ENCODE data around the gene CHEK2. TPM values are rescaled to one million over a fixed set of nuclear protein-coding genes. Genes with fewer than 3 reads are reported as not detected.
"Not testable (repeated sequence)": the region's sequence is repeated elsewhere in the genome, so short reads cannot be mapped to it uniquely, and the experiment has no call there.

CHEK2 gene
- total and polyA plus RNA-seq, 2 experiments from 2014 or later = 86.0 to 121 TPM

DNA sequence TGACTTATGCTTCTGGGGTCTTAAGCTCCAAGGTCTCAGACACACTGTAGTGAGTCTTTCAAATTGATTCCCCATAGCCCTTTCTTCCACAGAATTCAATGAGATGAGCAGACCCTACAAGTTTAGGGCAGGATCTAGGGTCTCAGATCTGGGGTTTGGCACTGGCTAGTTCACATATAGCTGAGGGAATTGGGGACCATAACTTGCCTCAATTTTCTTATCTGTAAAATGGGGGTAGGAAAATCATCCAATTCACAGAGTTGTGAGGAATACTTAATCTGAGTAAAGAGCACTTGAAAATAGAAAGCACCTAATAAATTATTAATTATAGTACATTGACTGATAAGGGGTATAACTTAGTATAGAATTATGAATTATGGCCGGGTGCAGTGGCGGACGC, 25.0 kb upstream of the CHEK2 start (continued):
- TF ChIP-seq, protein P1, sequence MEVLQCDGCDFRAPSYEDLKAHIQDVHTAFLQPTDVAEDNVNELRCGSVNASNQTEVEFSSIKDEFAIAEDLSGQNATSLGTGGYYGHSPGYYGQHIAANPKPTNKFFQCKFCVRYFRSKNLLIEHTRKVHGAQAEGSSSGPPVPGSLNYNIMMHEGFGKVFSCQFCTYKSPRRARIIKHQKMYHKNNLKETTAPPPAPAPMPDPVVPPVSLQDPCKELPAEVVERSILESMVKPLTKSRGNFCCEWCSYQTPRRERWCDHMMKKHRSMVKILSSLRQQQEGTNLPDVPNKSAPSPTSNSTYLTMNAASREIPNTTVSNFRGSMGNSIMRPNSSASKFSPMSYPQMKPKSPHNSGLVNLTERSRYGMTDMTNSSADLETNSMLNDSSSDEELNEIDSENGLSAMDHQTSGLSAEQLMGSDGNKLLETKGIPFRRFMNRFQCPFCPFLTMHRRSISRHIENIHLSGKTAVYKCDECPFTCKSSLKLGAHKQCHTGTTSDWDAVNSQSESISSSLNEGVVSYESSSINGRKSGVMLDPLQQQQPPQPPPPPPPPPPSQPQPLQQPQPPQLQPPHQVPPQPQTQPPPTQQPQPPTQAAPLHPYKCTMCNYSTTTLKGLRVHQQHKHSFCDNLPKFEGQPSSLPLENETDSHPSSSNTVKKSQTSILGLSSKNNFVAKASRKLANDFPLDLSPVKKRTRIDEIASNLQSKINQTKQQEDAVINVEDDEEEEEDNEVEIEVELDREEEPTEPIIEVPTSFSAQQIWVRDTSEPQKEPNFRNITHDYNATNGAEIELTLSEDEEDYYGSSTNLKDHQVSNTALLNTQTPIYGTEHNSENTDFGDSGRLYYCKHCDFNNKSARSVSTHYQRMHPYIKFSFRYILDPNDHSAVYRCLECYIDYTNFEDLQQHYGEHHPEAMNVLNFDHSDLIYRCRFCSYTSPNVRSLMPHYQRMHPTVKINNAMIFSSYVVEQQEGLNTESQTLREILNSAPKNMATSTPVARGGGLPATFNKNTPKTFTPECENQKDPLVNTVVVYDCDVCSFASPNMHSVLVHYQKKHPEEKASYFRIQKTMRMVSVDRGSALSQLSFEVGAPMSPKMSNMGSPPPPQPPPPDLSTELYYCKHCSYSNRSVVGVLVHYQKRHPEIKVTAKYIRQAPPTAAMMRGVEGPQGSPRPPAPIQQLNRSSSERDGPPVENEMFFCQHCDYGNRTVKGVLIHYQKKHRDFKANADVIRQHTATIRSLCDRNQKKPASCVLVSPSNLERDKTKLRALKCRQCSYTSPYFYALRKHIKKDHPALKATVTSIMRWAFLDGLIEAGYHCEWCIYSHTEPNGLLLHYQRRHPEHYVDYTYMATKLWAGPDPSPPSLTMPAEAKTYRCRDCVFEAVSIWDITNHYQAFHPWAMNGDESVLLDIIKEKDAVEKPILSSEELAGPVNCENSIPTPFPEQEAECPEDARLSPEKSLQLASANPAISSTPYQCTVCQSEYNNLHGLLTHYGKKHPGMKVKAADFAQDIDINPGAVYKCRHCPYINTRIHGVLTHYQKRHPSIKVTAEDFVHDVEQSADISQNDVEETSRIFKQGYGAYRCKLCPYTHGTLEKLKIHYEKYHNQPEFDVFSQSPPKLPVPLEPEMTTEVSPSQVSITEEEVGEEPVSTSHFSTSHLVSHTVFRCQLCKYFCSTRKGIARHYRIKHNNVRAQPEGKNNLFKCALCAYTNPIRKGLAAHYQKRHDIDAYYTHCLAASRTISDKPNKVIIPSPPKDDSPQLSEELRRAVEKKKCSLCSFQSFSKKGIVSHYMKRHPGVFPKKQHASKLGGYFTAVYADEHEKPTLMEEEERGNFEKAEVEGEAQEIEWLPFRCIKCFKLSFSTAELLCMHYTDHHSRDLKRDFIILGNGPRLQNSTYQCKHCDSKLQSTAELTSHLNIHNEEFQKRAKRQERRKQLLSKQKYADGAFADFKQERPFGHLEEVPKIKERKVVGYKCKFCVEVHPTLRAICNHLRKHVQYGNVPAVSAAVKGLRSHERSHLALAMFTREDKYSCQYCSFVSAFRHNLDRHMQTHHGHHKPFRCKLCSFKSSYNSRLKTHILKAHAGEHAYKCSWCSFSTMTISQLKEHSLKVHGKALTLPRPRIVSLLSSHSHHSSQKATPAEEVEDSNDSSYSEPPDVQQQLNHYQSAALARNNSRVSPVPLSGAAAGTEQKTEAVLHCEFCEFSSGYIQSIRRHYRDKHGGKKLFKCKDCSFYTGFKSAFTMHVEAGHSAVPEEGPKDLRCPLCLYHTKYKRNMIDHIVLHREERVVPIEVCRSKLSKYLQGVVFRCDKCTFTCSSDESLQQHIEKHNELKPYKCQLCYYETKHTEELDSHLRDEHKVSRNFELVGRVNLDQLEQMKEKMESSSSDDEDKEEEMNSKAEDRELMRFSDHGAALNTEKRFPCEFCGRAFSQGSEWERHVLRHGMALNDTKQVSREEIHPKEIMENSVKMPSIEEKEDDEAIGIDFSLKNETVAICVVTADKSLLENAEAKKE (CRISPR knock-in tag; IDR thresholded peaks at IDR 0.05) = no peak

DNA sequence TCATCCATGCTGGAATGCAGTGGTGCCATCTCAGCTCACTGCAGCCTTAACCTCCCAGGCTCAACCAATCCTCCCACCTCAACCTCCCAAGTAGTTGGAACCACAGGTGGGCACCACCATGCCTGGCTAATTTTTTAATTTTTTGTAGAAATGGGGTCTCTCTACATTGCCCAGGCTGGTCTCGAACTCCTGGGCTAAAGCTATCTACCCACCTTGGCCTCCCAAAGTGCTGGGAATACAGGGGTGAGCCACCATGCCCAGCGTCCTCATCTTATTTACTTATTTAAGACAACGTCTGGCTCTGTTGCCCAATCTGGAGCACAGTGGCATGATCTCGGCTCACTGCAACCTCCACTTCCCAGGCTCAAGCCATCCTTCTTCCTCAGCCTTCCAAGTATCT, 20.4 kb upstream of the CHEK2 start:
- not testable (repeated sequence) for ATAC-seq, H3K27ac Mint-ChIP-seq
- peaks cover 21% of the 10 kb centered on the region for H3K36me3 Mint-ChIP-seq (ENCODE audit: low read depth)

GRCh38 chr22:28761449-28761755, 19.8 kb upstream of the CHEK2 start:
- peak overlapping the region; percentile 48 for H3K27ac Mint-ChIP-seq
- peaks cover 25% of the 10 kb centered on the region for H3K36me3 Mint-ChIP-seq (ENCODE audit: low read depth)
- Histone ChIP-seq H3K4me2 (no peak overlapping the region), H4K20me1 (replicated peaks; ENCODE audit: insufficient read depth) (no peaks in the 10 kb centered on the region), H2AFZ (no peak overlapping the region), H3F3A (replicated peaks; ENCODE audit: low read depth) (peaks cover 8% of the 10 kb centered on the region; the same call in 1 of the 2 replicates), H3K27me3 (ENCODE audit: insufficient read depth) (no peaks in the 10 kb centered on the region), H3K79me2 (replicated peaks; ENCODE audit: insufficient read depth) (no peaks in the 10 kb centered on the region), H3K36me3 (ENCODE audit: insufficient read depth) (no peaks in the 10 kb centered on the region), H3K9me2 (ENCODE audit: insufficient read depth) (peaks cover 8% of the 10 kb centered on the region), H3K4me3 (no peak overlapping the region), H3K27ac (ENCODE audit: low read depth) (peak overlapping the region; percentile 82), H3K4me1 (ENCODE audit: insufficient read depth) (peaks cover 14% of the 10 kb centered on the region; the same call in 1 of the 2 replicates)
- peaks cover 22% of the 10 kb centered on the region for H3K4me1 Mint-ChIP-seq
- H3K4me3 Mint-ChIP-seq = peak overlapping the region; percentile 13; the same call in 1 of the 3 replicates
- peaks cover 23% of the 10 kb centered on the region for H3K9me3 Mint-ChIP-seq
- ATAC-seq (no peak; the same call in 2 of the 3 replicates), DNase-seq (ENCODE audit: low spot score) (peak; percentile 34)
- peaks cover 13% of the 10 kb centered on the region for H3K27me3 Mint-ChIP-seq (ENCODE audit: insufficient read depth, low read depth, poor library complexity)
- TF ChIP-seq ZNF114 (CRISPR knock-in tag; IDR thresholded peaks at IDR 0.05) = no peak
- TF ChIP-seq ZNF331 (CRISPR knock-in tag; IDR thresholded peaks at IDR 0.05; ENCODE audit: low read depth) = no peak
- no peak for TF ChIP-seq STAT1 (IDR thresholded peaks at IDR 0.05; ENCODE audit: unreplicated experiment)
- TF ChIP-seq POLR2AphosphoS5 (IDR thresholded peaks at IDR 0.05; ENCODE audit: low read depth) = no peak
- no peak for TF ChIP-seq REST (IDR thresholded peaks at IDR 0.05; ENCODE audit: unreplicated experiment)
- TF ChIP-seq JUNB (IDR thresholded peaks at IDR 0.05; ENCODE audit: unreplicated experiment) = no peak
- TF ChIP-seq EZH2phosphoT487 (IDR thresholded peaks at IDR 0.05; ENCODE audit: unreplicated experiment) = no peak
- TF ChIP-seq EZH2 (IDR thresholded peaks at IDR 0.05; ENCODE audit: low read depth, unreplicated experiment) = no peak
- TF ChIP-seq, protein P2, sequence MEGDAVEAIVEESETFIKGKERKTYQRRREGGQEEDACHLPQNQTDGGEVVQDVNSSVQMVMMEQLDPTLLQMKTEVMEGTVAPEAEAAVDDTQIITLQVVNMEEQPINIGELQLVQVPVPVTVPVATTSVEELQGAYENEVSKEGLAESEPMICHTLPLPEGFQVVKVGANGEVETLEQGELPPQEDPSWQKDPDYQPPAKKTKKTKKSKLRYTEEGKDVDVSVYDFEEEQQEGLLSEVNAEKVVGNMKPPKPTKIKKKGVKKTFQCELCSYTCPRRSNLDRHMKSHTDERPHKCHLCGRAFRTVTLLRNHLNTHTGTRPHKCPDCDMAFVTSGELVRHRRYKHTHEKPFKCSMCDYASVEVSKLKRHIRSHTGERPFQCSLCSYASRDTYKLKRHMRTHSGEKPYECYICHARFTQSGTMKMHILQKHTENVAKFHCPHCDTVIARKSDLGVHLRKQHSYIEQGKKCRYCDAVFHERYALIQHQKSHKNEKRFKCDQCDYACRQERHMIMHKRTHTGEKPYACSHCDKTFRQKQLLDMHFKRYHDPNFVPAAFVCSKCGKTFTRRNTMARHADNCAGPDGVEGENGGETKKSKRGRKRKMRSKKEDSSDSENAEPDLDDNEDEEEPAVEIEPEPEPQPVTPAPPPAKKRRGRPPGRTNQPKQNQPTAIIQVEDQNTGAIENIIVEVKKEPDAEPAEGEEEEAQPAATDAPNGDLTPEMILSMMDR (conservative IDR thresholded peaks at IDR 0.05; ENCODE audit: low read depth in 2 of 2) = no peak

More for the DNA sequence above, 20.4 kb upstream of the CHEK2 start:
- H3K4me1 Mint-ChIP-seq = peaks cover 22% of the 10 kb centered on the region
- not testable (repeated sequence) for H3K79me2 ChIP-seq (replicated peaks; ENCODE audit: insufficient read depth); H3K4me3 Mint-ChIP-seq; H3K9me2 ChIP-seq (ENCODE audit: insufficient read depth); H4K20me1 ChIP-seq (replicated peaks; ENCODE audit: insufficient read depth); H3F3A ChIP-seq (replicated peaks; ENCODE audit: low read depth); H2AFZ ChIP-seq; DNase-seq (ENCODE audit: low spot score); H3K27me3 ChIP-seq (ENCODE audit: insufficient read depth); H3K4me2 ChIP-seq; H3K4me3 ChIP-seq; H3K27ac ChIP-seq (ENCODE audit: low read depth); H3K36me3 ChIP-seq (ENCODE audit: insufficient read depth)
- peaks cover 23% of the 10 kb centered on the region for H3K9me3 Mint-ChIP-seq
- H3K27me3 Mint-ChIP-seq (ENCODE audit: insufficient read depth, low read depth, poor library complexity) = peaks cover 13% of the 10 kb centered on the region
- peaks cover 14% of the 10 kb centered on the region; the same call in 1 of the 2 replicates for H3K4me1 ChIP-seq (ENCODE audit: insufficient read depth)
